ENCODE data around the gene CDC42EP1. TPM values are rescaled to one million over a fixed set of nuclear protein-coding genes. Genes with fewer than 3 reads are reported as not detected.

CDC42EP1 gene
- total and polyA plus RNA-seq, 2 donors (not counting 1 experiment from before 2014, with no cell fraction given): 0.22 TPM; not detected in 1

- ChIA-PET POLR2A (interaction anchor here (0.6 to 4.5 kb wide), 21 partner anchors 10 to 298 kb away, joined by 3 to 43 read pairs (median 6); partner anchors contain the start of genes GCAT, LGALS1, MICALL1 and NOL12), CTCF (interaction anchor here (0.9 to 30.7 kb wide), 16 partner anchors 8 to 409 kb away, joined by 3 to 620 read pairs (median 16); partner anchors contain the start of genes LGALS1, NOL12, PDXP and SH3BP1)
- intact Hi-C loops (cut with micrococcal nuclease): loop anchor here (1.0 to 10.0 kb wide), 8 partner anchors 16 to 896 kb away; partner anchors contain the start of genes CSNK1E, DDX17, NOL12 and PDXP
- peaks cover 10% of the 10 kb centered on the region for H3K27me3 Mint-ChIP-seq
- peak within 1 kb of the TSS; percentile 96 for H3K4me3 Mint-ChIP-seq
- peaks cover 0 to 2% (median 0%) of the 10 kb centered on the region in 4 experiments for H3K27me3 ChIP-seq (replicated peaks in 1 of 4; ENCODE audit: control extremely low read depth in 1 of 4, control insufficient read depth in 3 of 4, insufficient read depth in 4 of 4, low read length in 3 of 4)
- WGBS (ENCODE audit: insufficient coverage): under 1% methylated on average over 82 of the region's 82 CpGs
- peak within 1 kb of the TSS; percentile 98 for H3K27ac Mint-ChIP-seq
- no peaks in the 10 kb centered on the region for H3K9me3 ChIP-seq (ENCODE audit: control extremely low read depth in 1 of 3, control insufficient read depth in 2 of 3, insufficient read depth in 1 of 3, low read length in 2 of 3)
- ATAC-seq (ENCODE audit: low read depth): peak; percentile 75
- peaks cover 38% of the 10 kb centered on the region for H3K79me2 ChIP-seq (ENCODE audit: control insufficient read depth, insufficient read depth, low read length)
- H3K4me3 ChIP-seq (ENCODE audit: control extremely low read depth in 1 of 5, extremely low read depth in 1 of 5, insufficient read depth in 1 of 5, low read depth in 2 of 5, low read length in 4 of 5): peak within 1 kb of the TSS; percentile 65 to 89 (median 77)
- H2AFZ ChIP-seq (ENCODE audit: insufficient read depth, low read depth, low read length, poor library complexity, severe bottlenecking): peak within 1 kb of the TSS; percentile 67
- peak within 1 kb of the TSS; percentile 94 to 99 for H3K27ac ChIP-seq (ENCODE audit: low read length in 2 of 2)
- no peaks in the 10 kb centered on the region for H3K9me3 Mint-ChIP-seq (ENCODE audit: insufficient read depth)
- H3K4me2 ChIP-seq (replicated peaks; ENCODE audit: low read depth, low read length, poor library complexity, severe bottlenecking): peak within 1 kb of the TSS; percentile 92
- peaks cover 26 to 36% of the 10 kb centered on the region in 2 donors for H3K4me1 ChIP-seq (ENCODE audit: control insufficient read depth in 2 of 2, insufficient read depth in 2 of 2, low read length in 2 of 2)
- peak within 1 kb of the TSS; percentile 96 for H3K9ac ChIP-seq (ENCODE audit: low read length)
- H4K20me1 ChIP-seq (ENCODE audit: control insufficient read depth, insufficient read depth, low read length, poor library complexity, severe bottlenecking): peaks cover 9% of the 10 kb centered on the region
- DNase-seq: peak; percentile 99
- H3K36me3 ChIP-seq (replicated peaks in 1 of 2; ENCODE audit: control extremely low read depth in 1 of 2, control insufficient read depth in 1 of 2, extremely low read depth in 1 of 2, insufficient read depth in 2 of 2, low read length in 1 of 2): no peaks in the 10 kb centered on the region
- no peak for TF ChIP-seq EZH2 (IDR thresholded peaks at IDR 0.05; ENCODE audit: borderline replicate concordance, insufficient read depth, low read depth, low read length, poor library complexity, severe bottlenecking)
- TF ChIP-seq, protein P1, sequence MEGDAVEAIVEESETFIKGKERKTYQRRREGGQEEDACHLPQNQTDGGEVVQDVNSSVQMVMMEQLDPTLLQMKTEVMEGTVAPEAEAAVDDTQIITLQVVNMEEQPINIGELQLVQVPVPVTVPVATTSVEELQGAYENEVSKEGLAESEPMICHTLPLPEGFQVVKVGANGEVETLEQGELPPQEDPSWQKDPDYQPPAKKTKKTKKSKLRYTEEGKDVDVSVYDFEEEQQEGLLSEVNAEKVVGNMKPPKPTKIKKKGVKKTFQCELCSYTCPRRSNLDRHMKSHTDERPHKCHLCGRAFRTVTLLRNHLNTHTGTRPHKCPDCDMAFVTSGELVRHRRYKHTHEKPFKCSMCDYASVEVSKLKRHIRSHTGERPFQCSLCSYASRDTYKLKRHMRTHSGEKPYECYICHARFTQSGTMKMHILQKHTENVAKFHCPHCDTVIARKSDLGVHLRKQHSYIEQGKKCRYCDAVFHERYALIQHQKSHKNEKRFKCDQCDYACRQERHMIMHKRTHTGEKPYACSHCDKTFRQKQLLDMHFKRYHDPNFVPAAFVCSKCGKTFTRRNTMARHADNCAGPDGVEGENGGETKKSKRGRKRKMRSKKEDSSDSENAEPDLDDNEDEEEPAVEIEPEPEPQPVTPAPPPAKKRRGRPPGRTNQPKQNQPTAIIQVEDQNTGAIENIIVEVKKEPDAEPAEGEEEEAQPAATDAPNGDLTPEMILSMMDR (IDR thresholded peaks at IDR 0.05): no peak
- H3K4me1 Mint-ChIP-seq: peaks cover 33% of the 10 kb centered on the region
These were observed 48.4 kb downstream of the CDC42EP1 start, which contains the start of gene GGA1 for GRCh38 chr22:37608477-37609239. Gene GGA1 (plus strand): TSS chr22:37608834. CDS start chr22:37608861, 27 bp downstream.
